Keratinocyte (primary cell): ENCODE measurements around the gene EEF1AKMT2. TPM values are rescaled to one million over a fixed set of nuclear protein-coding genes. Genes with fewer than 3 reads are reported as not detected.

Experiments
- DNase-seq: peaks from one replicate; pipeline ENCODE4 v3.0.0-alpha.2; 2011; ENCODE audit warnings: low read depth, missing footprints, low spot score
- FAIRE-seq: peaks from 2 replicates; lab custom pipeline; 2011; peaks lifted over from hg19 to GRCh38; lab: Jason Lieb, UNC
- H2AFZ ChIP-seq: 2 replicates; pipeline ENCODE4 v1.6.0; 2012; ENCODE audit warnings: low read length, control low read depth, inconsistent platforms; ENCODE audit not compliant: control insufficient read depth
- H3K27ac ChIP-seq: 2 replicates; pipeline ENCODE4 v1.5.1; 2011; ENCODE audit warnings: low read length; ENCODE audit not compliant: control insufficient read depth, insufficient read depth
- H3K27me3 ChIP-seq: 3 replicates; pipeline ENCODE4 v1.6.0; 2011; ENCODE audit warnings: low read length; ENCODE audit not compliant: control insufficient read depth, insufficient read depth; ENCODE audit errors: extremely low read depth
- H3K36me3 ChIP-seq, 2 experiments: 2 replicates in 1 of 2; 3 replicates in 1 of 2; pipeline ENCODE4 v1.5.1; 2011; ENCODE audit warnings: low read length in 2 of 2, mild to moderate bottlenecking in 1 of 2; ENCODE audit not compliant: control insufficient read depth in 2 of 2, insufficient read depth in 2 of 2; ENCODE audit errors: extremely low read depth in 1 of 2
- H3K4me1 ChIP-seq: 3 replicates; pipeline ENCODE4 v1.5.1; 2011; ENCODE audit warnings: low read length; ENCODE audit not compliant: control insufficient read depth, insufficient read depth; ENCODE audit errors: extremely low read depth
- H3K4me2 ChIP-seq: 3 replicates; pipeline ENCODE4 v1.6.0; 2011; ENCODE audit warnings: low read depth, low read length; ENCODE audit not compliant: control insufficient read depth, insufficient read depth; ENCODE audit errors: extremely low read depth
- H3K4me3 ChIP-seq, 3 experiments: fragments of 200-600 bp in 1 of 3; sonication (generic) in 1 of 3; 2 replicates in 2 of 3; 3 replicates in 1 of 3; pipeline ENCODE4 v1.5.1; 2011 to 2016; ENCODE audit warnings: low read length in 3 of 3, mild to moderate bottlenecking in 3 of 3, control low read depth in 2 of 3, inconsistent platforms in 1 of 3, low read depth in 1 of 3, mixed read lengths in 1 of 3, mixed run types in 1 of 3, moderate library complexity in 1 of 3; ENCODE audit not compliant: control insufficient read depth in 2 of 3, insufficient read depth in 2 of 3; ENCODE audit errors: extremely low read depth in 1 of 3
- H3K79me2 ChIP-seq: 2 replicates; pipeline ENCODE4 v1.6.0; 2012; ENCODE audit warnings: low read length; ENCODE audit not compliant: control insufficient read depth, insufficient read depth
- H3K9ac ChIP-seq: 3 replicates; pipeline ENCODE4 v1.6.0; 2011; ENCODE audit warnings: low read length; ENCODE audit not compliant: control insufficient read depth, insufficient read depth; ENCODE audit errors: extremely low read depth
- H3K9me1 ChIP-seq: 3 replicates; pipeline ENCODE4 v1.6.0; 2011; ENCODE audit warnings: low read length; ENCODE audit not compliant: control insufficient read depth, insufficient read depth; ENCODE audit errors: extremely low read depth
- H3K9me3 ChIP-seq: 2 replicates; pipeline ENCODE4 v1.5.1; 2012; ENCODE audit warnings: low read depth, low read length; ENCODE audit not compliant: control insufficient read depth
- H4K20me1 ChIP-seq: 3 replicates; pipeline ENCODE4 v1.6.0; 2011; ENCODE audit warnings: low read length; ENCODE audit not compliant: control insufficient read depth, insufficient read depth; ENCODE audit errors: extremely low read depth
- EZH2 ChIP-seq: IDR thresholded peaks from one replicate; pipeline ENCODE4 v1.6.1; 2012; ENCODE audit warnings: inconsistent platforms, mild to moderate bottlenecking, low read length, moderate library complexity
- dilution Hi-C: fragments of 300-500 bp; cut with MboI; formaldehyde crosslinking; loops from one replicate; pipeline ENCODE4 v1.7.0; 2020; ENCODE audit warnings: low sequenced_read_pairs; ENCODE audit not compliant: extremely low pct_ligation_motif_present
- polyA plus RNA-seq, 5 experiments: library from polyadenylated mRNA; depleted of rRNA in 3 of 5; stranded (reverse) in 3 of 5; stranded (forward) in 1 of 5; unstranded in 1 of 5; fragments of >200 nt; gene quantifications; 1 replicate in 1 of 5; 2 replicates in 3 of 5; 3 replicates in 1 of 5; pipeline versions ENCODE4 v1.2.1 to v1.2.3, GENCODE V29; 2011 to 2012; ENCODE audit warnings: missing spikeins in 2 of 5, low read depth in 1 of 5, low replicate concordance in 1 of 5
- small RNA-seq, 3 experiments: library from RNA; depleted of rRNA; stranded (forward); fragments of <200 nt; gene quantifications; one replicate each; pipeline ENCODE3, GENCODE V24; 2012; ENCODE audit warnings: low read depth in 3 of 3, low replicate concordance in 1 of 3; ENCODE audit not compliant: insufficient read length in 3 of 3
- TF ChIP-seq, protein P1 (sequence below), 3 experiments: IDR thresholded peaks in 1 of 3; conservative IDR thresholded peaks in 1 of 3; optimal IDR thresholded peaks in 1 of 3; 2 replicates in 2 of 3; 3 replicates in 1 of 3; pipeline versions ENCODE3 to v1.5.1; 2011; ENCODE audit warnings: low read length in 3 of 3, mild to moderate bottlenecking in 3 of 3, moderate library complexity in 2 of 3, control low read depth in 1 of 3, inconsistent platforms in 1 of 3; ENCODE audit not compliant: insufficient read depth in 2 of 3; ENCODE audit errors: extremely low read depth in 1 of 3

Gene EEF1AKMT2
- polyA plus RNA-seq, 1 donor (not counting 4 experiments of a cell fraction or from before 2014, with no cell fraction given) = 19.1 TPM

DNA sequence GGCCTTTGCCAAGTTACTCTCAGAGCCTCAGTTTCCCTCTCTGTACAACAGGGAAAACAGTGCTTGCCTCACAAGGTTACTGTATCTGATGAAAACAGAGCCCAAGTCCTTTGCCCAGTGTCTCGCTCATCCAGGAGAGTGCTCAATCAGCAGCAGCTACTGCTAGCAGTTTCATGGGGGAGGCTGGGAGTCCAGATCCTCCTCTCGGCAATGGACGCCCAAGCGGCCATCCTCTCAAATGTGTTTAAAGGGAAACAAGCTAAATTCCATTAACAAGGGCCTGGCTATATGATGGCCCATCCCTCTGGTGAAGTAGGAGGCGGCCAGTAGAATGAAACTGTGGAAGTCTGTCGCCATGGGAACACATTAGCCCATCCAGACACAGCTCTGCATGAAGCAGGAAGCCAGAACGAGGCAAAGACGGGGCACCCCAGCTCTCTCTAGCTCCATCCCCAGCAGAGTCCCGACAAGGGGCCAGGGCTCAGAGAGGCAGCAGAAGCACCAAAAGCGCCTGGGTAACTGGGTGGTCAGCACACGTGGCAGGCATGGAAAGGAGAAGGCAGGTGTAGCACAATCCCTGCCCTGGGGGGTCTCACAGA, 82.7 kb downstream of the EEF1AKMT2 start:
- Histone ChIP-seq H3K79me2 (peaks cover 20% of the 10 kb centered on the region), H3K36me3 (peaks cover 10 to 22% of the 10 kb centered on the region in 2 experiments), H3K27me3 (no peaks in the 10 kb centered on the region), H3K4me1 (peaks cover 13% of the 10 kb centered on the region), H3K27ac (no peak overlapping the region), H3K9me3 (no peaks in the 10 kb centered on the region), H3K9ac (no peak overlapping the region), H3K4me2 (no peak overlapping the region), H3K9me1 (no peaks in the 10 kb centered on the region), H4K20me1 (no peaks in the 10 kb centered on the region), H3K4me3 (no peak overlapping the region), H2AFZ (no peak overlapping the region)
- no peak for TF ChIP-seq EZH2
- TF ChIP-seq, protein P1, sequence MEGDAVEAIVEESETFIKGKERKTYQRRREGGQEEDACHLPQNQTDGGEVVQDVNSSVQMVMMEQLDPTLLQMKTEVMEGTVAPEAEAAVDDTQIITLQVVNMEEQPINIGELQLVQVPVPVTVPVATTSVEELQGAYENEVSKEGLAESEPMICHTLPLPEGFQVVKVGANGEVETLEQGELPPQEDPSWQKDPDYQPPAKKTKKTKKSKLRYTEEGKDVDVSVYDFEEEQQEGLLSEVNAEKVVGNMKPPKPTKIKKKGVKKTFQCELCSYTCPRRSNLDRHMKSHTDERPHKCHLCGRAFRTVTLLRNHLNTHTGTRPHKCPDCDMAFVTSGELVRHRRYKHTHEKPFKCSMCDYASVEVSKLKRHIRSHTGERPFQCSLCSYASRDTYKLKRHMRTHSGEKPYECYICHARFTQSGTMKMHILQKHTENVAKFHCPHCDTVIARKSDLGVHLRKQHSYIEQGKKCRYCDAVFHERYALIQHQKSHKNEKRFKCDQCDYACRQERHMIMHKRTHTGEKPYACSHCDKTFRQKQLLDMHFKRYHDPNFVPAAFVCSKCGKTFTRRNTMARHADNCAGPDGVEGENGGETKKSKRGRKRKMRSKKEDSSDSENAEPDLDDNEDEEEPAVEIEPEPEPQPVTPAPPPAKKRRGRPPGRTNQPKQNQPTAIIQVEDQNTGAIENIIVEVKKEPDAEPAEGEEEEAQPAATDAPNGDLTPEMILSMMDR (optimal IDR thresholded peaks at IDR 0.05 in 1 of 3, IDR thresholded peaks at IDR 0.05 in 1 of 3, conservative IDR thresholded peaks at IDR 0.05 in 1 of 3; ENCODE audit: extremely low read depth in 1 of 3, insufficient read depth in 2 of 3, low read length in 3 of 3) = no peak
- DNase-seq (no peak), FAIRE-seq (no peak)
- dilution Hi-C loops = no loop called here

DNA sequence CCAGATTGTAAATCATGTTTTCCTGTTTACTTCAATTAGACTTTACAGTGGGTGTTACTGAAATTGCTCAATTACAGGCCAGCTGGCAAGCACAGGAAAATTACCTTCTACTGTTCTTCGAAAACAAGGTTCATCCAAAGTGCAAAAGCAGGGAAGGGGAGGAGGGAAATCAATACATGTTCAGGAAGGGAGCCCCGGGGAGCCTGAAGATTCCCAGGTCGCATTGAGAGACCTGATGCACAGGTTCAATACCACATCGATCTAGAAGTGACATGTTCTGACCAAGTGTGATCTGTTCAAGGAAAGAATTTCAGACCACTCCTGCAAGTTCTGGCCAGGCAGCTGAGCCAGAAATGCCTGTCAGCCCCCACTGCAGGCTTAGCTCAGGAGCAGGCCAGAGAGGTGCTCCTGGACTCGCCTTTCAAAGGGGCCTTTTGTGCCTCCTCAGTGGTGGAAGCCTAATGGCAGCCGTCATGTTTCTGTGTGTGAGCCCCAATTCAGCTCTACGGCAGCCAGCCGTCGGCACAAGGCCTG, 83.4 kb downstream of the EEF1AKMT2 start:
- Histone ChIP-seq H3K9me3 (no peaks in the 10 kb centered on the region), H4K20me1 (no peaks in the 10 kb centered on the region), H3K79me2 (peaks cover 20% of the 10 kb centered on the region), H3K9ac (no peak overlapping the region), H3K27me3 (no peaks in the 10 kb centered on the region), H3K4me2 (no peak overlapping the region), H2AFZ (no peak overlapping the region), H3K4me1 (peaks cover 13% of the 10 kb centered on the region), H3K27ac (no peak overlapping the region), H3K4me3 (no peak overlapping the region), H3K36me3 (peaks cover 10 to 22% of the 10 kb centered on the region in 2 experiments), H3K9me1 (no peaks in the 10 kb centered on the region)
- no peak for DNase-seq
- dilution Hi-C loops = no loop called here
- no peak for FAIRE-seq
- no peak for TF ChIP-seq EZH2
- TF ChIP-seq, protein P1 (optimal IDR thresholded peaks at IDR 0.05 in 1 of 3, IDR thresholded peaks at IDR 0.05 in 1 of 3, conservative IDR thresholded peaks at IDR 0.05 in 1 of 3; ENCODE audit: extremely low read depth in 1 of 3, insufficient read depth in 2 of 3, low read length in 3 of 3) = no peak

Small RNA genes lying within 50 kb of the gene (small RNA-seq; reads per million reads assigned to genes)
- gene RF00019 = 0 reads per million in 3 experiments

Other genes starting within 250 kb of the EEF1AKMT2 start
- 8.6 to 13.2 TPM (median 9.0 TPM) in 3 replicates for gene FAM53B, start 47.5 kb downstream of the EEF1AKMT2 start, polyA plus RNA-seq
- 13.6 to 19.1 TPM (median 15.8 TPM) in 3 replicates for gene ABRAXAS2, start 9.9 kb upstream of the EEF1AKMT2 start, polyA plus RNA-seq
- 6.9 to 9.3 TPM (median 7.4 TPM) in 3 replicates for gene ZRANB1, start 150.2 kb upstream of the EEF1AKMT2 start, polyA plus RNA-seq